Endothelial cell (in vitro differentiated cells): ENCODE measurements around the gene NXT1. TPM values are rescaled to one million over a fixed set of nuclear protein-coding genes. Genes with fewer than 3 reads are reported as not detected.

Experiments
- DNase-seq: peaks from one replicate; pipeline ENCODE4 v3.0.0; 2021; ENCODE audit warnings: low spot score
- H3K27ac Mint-ChIP-seq: one replicate; pipeline ENCODE4 v1.8.0; 2021; ENCODE audit warnings: mixed read lengths, inconsistent platforms; ENCODE audit not compliant: unreplicated experiment
- H3K27me3 Mint-ChIP-seq: one replicate; pipeline ENCODE4 v1.8.0; 2021; ENCODE audit warnings: mild to moderate bottlenecking, moderate library complexity, mixed read lengths, inconsistent platforms; ENCODE audit not compliant: unreplicated experiment
- H3K36me3 Mint-ChIP-seq: one replicate; pipeline ENCODE4 v1.8.0; 2021; ENCODE audit warnings: mild to moderate bottlenecking, low read depth, mixed read lengths, inconsistent platforms; ENCODE audit not compliant: unreplicated experiment
- H3K4me1 Mint-ChIP-seq: one replicate; pipeline ENCODE4 v1.8.0; 2021; ENCODE audit warnings: mild to moderate bottlenecking, mixed read lengths, inconsistent platforms; ENCODE audit not compliant: unreplicated experiment
- H3K4me3 Mint-ChIP-seq: one replicate; pipeline ENCODE4 v1.8.0; 2021; ENCODE audit warnings: mild to moderate bottlenecking, mixed read lengths, inconsistent platforms; ENCODE audit not compliant: unreplicated experiment
- H3K9me3 Mint-ChIP-seq: one replicate; pipeline ENCODE4 v1.8.0; 2021; ENCODE audit warnings: mixed read lengths, inconsistent platforms; ENCODE audit not compliant: unreplicated experiment
- CTCF ChIP-seq: fragments of 200-600 bp; sonication (generic); IDR thresholded peaks from one replicate; pipeline ENCODE4 v1.5.0; 2021; ENCODE audit warnings: antibody characterized with exemption; ENCODE audit not compliant: unreplicated experiment
- total RNA-seq: library from RNA; stranded (reverse); fragmentation: NEBNext Ultra II Directional; extraction: Animal tissue kit (Norgen Biotek cat#: 25700); gene quantifications from one replicate; pipeline ENCODE4 v1.2.1, GENCODE V29; 2021; ENCODE audit not compliant: unreplicated experiment

The NXT1 gene
- total RNA-seq, 1 donor from 2014 or later, result 24.5 TPM

DNA sequence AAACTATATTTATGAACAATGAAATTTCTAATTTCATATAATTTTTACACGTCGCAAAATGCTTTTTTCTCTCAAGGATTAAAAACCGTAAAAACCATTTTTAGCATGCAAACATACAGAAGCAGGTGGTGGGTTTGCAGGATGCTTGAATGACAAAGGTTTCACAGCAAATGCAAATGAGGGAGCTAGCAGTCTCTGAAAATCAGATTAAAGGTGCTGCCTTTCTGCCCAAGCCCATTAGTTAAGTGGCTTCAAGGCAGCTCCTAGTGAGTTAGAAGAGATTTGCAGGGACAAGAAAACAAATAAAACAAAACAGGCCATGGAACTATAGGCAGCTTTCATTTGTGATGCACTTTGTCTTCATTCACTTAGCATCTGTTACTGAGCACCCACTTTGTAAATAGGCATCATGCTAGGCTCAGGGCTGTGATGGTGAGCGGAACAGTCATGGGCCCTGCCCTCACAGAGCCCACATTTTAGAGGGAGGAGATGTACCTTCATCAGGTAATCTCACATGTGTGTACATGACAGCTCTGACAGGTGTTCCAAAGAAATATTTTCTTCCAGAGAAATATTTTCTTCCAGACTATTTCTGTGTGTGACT lies 41.2 kb downstream of the NXT1 start:
- Mint-ChIP-seq H3K9me3 (no peaks in the 10 kb centered on the region), H3K36me3 (peaks cover 19% of the 10 kb centered on the region), H3K4me3 (no peak overlapping the region), H3K4me1 (peaks cover 5% of the 10 kb centered on the region), H3K27ac (no peak overlapping the region), H3K27me3 (peaks cover 3% of the 10 kb centered on the region)
- no peak for DNase-seq
- TF ChIP-seq CTCF, result no peak

DNA sequence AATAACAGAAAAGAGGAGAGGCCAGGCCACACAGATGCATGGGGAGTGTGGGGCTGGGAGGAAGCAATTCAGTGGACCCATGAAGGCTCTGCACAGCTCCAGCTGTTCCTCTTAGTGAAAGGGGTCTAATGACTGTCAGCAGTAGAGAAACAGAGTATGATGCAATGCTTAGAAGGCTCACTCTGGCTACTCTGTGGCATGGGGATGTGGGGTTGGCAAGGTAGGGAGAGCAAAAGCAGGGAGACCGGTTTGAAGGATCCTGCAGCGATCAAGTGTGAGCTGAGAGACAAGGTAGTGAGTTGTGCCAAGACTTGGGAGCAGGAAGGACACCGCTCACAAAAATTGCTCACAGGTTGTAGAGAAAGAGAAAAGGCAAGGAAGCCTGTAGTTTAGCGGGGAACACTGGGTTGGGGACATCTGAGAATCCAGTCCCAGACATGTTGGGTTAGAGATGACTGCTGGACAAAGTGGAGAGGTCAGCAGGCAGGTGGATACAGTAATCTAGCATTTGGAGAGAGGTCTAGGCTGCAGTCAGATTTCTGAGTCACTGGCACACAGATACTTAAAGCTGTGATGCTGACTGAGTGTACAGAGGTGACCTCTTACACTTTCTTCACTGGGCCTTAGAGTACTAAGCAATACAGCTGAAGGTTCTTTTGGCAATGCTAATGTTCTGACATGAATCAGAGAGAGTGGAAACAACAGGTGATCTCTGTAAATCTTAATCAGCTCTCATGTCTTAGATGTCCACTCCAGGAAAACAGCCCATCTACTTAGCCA lies 43.6 kb downstream of the NXT1 start:
- Mint-ChIP-seq H3K4me3 (no peak overlapping the region), H3K9me3 (no peaks in the 10 kb centered on the region), H3K4me1 (peaks cover 10% of the 10 kb centered on the region), H3K27ac (no peak overlapping the region), H3K27me3 (peaks cover 3% of the 10 kb centered on the region), H3K36me3 (peaks cover 19% of the 10 kb centered on the region)
- TF ChIP-seq CTCF, result no peak
- no peak for DNase-seq

DNA sequence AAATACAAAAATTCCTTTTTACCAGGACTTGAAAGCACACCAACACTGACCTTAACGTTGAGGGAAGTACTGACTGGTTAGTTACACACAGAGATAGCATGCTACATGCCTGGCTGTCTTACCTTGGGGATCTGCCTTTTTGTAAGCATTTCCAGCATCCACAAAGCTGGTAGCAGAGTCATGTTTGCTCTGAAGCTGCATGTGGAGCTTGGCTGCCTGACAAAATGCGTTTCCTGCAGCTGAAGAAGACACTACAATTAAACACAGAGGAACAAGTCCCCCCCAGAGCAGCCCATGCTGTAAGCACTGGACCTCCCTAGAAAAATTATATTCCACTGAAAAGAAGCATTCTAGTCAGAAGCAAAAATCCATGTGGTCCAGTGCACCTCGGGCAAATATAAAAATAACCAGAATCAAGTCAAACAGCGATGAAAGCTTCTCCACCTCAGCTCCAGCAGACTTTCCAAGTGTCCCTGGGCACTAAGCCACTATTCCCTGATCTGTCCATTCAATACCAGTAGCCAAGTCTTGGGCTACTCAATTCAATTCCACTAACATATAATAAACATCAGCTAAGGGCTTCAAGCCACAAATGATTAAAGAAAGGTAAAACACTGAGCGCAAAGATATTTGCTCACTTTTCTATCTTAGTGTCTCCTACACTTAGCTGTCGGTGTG lies 46.5 kb downstream of the NXT1 start:
- H3K27me3 Mint-ChIP-seq, result peaks cover 1% of the 10 kb centered on the region
- no peak for DNase-seq
- H3K4me1 Mint-ChIP-seq, result peaks cover 10% of the 10 kb centered on the region
- no peaks in the 10 kb centered on the region for H3K9me3 Mint-ChIP-seq
- no peak for TF ChIP-seq CTCF
- H3K27ac Mint-ChIP-seq, result no peak overlapping the region
- peaks cover 19% of the 10 kb centered on the region for H3K36me3 Mint-ChIP-seq
- H3K4me3 Mint-ChIP-seq, result no peak overlapping the region

DNA sequence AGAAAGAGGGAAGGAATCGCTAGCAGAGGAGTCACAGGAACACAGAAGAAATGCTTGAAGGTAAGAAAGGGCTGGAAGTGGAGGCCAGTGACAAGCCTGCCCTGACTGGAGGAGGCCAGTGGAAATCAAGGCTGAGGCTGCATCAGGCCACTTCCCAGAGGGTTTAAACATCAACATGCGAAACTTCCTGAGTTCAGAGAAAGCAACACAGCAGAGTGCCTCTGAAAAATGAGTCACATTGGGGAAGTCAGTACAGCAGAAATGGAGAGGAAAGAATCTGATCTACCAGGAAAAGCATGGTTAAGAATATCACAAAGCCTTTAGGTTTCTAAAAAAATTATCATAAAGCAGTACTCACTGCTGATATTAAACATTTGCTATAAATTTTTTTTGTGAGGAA lies 47.4 kb downstream of the NXT1 start:
- peaks cover 10% of the 10 kb centered on the region for H3K4me1 Mint-ChIP-seq

More for the DNA sequence above, 47.4 kb downstream of the NXT1 start:
- DNase-seq, result no peak
- Mint-ChIP-seq H3K36me3 (peaks cover 17% of the 10 kb centered on the region), H3K9me3 (no peaks in the 10 kb centered on the region), H3K4me3 (no peak overlapping the region), H3K27ac (peak overlapping the region; percentile 82), H3K27me3 (peaks cover 1% of the 10 kb centered on the region)
- no peak for TF ChIP-seq CTCF
